HG02798 (cell line): ENCODE measurements around the gene AKAP7.
"Not testable (repeated sequence)": the region's sequence is repeated elsewhere in the genome, so short reads cannot be mapped to it uniquely, and the experiment has no call there.

Source experiments
- ATAC-seq: cut with Tn5 transposase; IDR thresholded peaks from one replicate; pipeline ENCODE4 v1.9.1; 2021; ENCODE audit warnings: mild to moderate bottlenecking; ENCODE audit not compliant: unreplicated experiment, poor library complexity

The AKAP7 gene

DNA sequence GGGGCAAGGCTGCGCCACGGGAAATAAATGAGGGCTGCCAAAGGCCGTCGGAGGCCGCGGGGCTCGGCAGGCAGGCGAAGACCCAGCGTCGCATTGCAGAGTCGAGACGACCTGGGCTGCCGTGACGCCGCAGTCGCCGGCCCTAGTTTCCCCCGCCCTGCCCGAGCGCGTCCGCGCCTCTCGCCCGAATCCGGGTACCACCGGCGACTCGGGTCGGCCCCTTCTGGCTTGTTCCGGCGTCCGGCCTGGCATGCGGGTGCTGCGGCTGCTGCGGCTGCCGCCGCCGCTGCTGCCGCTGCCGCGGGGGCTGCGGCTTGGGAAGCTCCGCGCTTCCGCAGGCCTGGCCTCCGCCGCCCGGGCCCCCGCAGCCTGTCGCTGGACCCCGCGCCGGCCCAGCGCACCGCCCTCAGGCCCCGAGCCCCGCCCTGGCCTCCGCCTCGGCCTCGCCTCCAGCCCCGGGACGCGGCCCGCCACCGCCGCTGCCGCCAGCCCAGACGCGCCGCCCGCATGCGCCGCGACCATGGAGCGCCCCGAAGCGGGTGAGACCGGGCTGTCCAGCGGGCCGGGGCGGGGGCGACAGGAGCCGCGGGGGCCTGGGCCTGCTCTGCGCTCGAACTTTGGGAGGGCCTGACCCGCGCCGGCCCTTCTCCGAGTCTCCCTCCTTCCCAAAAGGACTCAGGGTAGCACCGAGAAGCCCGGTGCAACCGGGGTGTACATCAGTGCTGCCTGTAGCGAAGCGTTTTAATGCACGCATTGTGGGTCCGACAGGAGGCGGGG lies at the start of gene AKAP7:
AKAP7 (plus strand) TSS at position 224 of the 777 bp plus-strand sequence; CDS start at position 521, 297 bp downstream.
- peak; percentile 91 for ATAC-seq

DNA sequence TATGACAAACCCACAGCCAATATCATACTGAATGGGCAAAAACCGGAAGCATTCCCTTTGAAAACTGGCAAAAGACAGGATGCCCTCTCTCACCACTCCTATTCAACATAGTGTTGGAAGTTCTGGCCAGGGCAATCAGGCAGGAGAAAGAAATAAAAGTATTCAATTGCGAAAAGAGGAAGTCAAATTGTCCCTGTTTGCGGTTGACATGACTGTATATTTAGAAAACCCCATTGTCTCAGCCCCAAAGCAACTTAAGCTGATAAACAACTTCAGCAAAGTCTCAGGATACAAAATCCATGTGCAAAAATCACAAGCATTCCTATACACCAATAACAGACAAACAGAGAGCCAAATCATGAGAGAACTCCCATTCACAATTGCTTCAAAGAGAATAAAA lies 44.9 kb upstream of the AKAP7 start:
- not testable (repeated sequence) for ATAC-seq

DNA sequence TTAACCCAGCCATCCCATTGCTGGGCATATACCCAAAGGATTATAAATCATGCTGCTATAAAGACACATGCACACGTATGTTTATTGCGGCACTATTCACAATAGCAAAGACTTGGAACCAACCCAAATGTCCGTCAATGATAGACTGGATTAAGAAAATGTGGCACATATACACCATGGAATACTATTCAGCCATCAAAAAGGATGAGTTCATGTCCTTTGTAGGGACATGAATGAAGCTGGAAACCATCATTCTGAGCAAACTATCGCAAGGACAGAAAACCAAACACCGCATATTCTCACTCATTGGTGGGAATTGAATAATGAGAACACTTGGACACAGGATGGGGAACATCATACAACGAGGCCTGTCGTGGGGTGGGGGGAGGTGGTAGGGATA lies 43.3 kb upstream of the AKAP7 start:
- ATAC-seq, result not testable (repeated sequence)

DNA sequence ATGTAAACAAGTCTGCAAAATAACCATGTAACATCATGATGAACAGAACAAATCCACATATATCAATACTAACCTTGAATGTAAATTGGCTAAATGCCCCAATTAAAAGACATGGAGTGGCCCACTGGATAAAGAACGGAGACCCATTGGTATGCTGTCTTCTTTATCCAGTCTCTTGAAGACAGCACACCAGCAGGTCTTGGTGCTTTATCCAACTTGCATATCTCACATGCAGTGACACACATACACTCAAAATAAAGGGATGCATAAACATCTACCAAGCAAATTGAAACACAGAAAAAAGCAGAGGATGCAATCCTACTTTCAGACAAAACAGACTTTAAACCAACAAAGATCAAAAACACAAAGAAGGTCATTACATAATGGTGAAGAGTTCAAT lies 41.9 kb upstream of the AKAP7 start:
- ATAC-seq, result no peak

DNA sequence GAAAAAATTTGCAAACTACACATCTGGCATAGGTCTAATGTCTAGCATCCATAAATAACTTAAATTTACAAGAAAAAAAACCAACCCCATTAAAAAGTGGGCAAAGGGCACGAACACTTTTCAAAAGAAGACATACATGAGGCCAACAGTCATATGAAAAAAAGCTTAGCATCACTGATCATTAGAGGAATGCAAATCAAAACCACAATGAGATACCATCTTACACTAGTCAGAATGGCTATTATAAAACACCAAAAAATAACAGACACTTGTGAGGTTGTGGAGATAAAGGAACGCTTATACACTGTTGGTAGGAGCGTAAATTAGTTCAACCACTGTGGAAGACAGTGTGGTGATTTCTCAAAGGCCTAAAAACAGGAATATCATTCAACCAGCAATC lies 38.5 kb upstream of the AKAP7 start:
- no peak for ATAC-seq

DNA sequence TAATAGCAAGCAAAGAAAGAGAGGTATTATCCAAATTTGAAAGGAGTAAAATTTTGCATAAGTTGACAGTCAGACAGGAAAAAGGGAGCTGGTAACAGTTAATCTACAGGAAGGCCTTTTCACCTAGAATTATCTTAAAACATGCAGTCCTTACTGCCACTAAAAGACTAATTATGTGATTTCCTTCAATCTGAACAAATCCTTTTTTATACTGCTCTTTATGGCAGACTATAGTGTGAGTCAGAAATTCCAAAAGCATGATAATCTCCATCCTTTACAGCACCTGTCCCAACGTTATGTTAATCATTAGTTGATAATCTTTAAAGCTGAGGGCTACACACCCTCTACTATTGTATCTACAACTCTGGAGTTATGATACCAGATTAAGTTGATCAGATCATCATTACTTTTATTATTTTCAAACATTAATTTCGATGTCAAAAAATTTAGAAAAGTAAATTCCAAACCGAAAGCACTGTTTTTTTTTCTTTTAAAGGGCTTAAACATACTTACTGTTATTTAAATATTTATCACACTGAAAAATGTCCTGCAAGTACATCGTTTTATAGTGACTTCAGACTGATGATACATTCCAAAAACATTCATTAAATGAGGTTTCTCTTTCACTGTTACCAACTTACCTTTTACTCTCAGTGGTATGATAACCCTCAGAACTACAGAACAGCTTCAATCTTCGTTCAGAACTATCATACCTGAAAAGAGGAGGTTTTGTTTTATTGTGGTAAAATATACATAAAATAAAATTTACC lies 33.2 kb upstream of the AKAP7 start:
- no peak for ATAC-seq

DNA sequence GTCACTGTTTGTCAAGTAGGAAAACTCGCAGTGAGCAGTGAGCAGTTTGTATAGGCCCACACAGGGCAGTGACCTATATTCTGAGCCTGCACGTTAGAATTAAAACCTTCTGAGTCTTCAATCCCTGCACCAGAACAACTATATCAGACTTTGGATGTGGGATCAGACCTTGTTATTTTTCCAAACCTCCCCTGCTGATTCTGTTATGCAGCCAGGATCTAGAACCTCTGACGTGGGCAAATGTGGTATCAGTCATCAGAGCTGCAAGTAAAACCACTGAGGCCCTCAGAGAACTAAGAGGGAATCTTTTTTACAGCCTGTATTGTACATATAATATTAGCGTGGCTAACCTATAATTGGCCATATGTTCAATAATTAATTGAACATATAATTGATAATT lies 32.0 kb upstream of the AKAP7 start:
- no peak for ATAC-seq

DNA sequence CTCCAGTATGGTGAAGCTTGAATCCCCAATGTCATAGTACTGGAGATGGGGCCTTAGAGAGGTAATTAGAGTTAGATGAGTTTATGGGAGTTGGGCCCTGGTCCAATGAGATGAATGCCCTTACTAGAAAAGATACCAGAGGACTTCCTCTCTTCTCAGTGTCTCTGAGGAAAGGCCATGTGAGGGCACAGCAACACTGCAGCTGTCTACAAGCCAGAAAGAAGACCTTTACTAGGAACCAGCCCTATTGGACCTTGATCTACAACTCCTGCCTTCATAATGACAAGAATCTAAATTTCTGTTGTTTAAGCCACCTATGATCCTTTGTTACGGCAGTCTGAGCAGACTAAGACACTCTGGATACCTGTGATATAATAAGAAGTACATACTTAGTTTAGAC lies 31.4 kb upstream of the AKAP7 start:
- ATAC-seq, result no peak

DNA sequence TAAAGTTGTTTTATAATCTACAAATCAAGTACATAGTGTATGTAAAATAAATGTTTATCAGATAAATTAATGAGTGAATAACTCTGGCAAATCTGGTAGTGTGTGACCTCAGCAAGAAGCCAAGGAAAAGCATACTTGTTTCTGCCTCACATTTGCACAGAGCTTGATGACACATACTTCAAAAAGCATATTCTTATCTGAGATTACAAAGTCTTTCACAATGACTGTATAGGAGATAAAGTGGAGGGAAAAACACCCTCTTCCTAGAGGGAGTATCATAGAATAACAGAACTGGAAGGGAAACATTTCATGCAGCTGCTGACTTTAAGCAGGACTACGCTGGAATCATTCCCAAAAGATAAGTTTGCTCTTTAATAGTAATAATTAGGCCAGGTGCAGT lies 28.1 kb upstream of the AKAP7 start:
- no peak for ATAC-seq

DNA sequence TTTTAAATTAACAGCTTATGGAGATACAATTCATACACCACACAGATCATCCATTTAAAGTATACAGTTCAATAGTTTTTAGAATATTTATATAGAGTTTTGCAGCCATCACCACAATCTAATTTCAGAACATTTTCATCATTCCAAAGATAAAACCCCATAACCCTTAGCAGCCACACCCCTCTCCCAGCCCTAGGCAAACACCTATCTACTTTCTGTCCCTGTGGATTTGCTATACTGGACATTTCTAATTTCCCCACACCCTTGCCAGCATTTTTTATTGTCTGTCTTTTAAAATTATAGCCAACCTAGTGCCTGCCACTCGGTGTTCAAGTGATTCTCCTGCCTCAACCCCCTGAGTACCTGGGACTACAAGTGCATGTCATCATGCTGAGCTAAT lies 23.0 kb upstream of the AKAP7 start:
- no peak for ATAC-seq

DNA sequence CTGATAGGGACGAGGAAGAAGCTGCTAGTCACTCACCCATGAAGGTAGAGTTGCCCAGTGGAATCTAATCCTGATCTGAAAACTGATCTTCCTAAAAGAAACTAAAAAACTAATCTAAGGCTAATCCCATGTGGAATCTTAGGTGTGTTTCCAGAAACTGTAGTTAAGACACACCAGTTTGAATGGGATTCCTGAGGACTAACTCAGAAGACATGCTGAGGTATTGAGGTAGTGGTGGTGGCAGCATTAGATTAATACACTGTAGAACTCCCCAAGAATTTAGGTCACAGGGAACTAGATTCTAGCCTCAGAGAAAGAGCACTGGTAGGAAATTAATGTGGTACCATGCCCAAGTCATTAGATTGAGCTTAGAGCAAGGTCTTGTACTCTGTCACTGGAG lies 19.6 kb upstream of the AKAP7 start:
- ATAC-seq, result no peak

DNA sequence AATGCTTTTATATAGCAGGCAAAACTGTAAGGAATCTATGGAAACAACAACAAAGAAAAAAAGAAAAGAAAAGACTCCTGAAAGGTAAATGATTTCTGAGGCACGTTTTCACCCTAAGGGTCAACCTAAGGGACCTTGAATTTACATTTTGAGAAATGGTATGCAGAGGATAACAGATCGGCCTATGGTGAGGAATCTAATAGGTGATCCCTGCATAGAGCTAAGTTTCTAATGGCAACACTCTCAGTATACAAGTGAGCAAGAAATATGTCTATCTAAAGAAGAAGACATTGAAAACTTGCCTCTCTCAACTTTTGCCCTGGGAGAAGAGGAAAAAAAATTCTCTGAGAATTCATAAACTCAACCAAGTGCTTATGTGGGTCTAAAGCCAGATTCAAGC lies 18.9 kb upstream of the AKAP7 start:
- no peak for ATAC-seq

DNA sequence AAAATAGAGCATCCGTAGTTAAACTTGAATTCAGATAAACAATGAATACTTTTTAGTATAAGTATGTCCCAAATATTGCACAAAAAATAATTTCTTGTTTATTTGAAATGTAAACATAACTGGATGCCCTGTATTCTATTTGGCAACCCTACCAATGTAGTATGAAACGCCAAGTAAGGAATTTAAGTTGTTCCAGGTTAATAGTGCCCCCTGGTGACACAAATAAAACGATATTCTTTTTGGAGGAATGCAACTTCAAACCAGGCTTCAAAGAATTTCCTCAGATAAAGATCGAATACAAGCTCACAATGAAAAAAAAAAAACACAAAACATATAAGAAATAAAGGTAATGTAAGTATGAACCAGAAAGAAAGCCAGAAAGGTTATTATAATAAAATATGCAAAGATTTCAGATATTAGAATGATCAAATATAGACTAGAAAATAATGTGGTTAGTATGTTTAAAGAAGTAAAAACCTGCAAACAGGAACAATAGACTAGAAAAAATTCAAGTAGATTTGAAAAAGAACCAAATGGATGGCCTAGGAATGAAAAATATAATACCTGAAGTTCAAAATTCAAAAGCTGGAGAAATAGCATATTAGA lies 18.4 kb upstream of the AKAP7 start:
- peak; percentile 45 for ATAC-seq

DNA sequence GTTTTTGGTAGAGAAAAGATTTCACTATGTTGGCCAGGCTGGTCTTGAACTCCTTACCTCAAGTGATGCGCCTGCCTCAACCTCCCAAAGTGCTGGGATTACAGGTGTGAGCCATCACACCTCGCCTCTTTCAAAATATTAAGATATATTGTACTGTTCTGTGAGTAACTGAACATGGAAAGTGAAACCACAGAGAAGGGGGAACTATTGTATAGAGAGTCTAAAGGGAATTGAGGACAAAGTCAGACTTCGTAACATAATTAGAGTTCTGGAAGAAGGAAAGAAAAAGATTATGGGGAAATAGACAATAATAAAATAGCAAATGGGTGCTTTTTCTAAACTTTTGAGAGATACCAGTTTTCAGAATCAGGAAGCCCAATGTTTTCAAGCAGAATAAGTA lies 17.4 kb upstream of the AKAP7 start:
- no peak for ATAC-seq

DNA sequence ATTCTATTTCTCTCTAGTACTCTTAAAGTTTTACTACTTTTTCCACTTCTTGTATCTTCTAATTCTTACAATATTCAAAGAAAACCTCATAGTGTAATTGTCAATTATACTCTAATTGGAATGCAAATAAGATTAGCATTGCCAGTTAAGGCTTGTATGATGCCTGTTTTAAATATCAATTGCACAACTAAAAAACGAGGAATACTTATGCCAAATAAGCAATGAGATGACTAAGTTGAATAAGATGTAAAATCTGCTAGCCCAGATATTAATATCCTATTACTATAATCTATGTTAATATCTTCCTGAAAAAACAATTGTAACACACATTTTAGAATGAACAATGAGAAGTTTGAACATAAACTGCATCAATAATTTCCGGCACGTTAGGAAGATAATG lies 13.3 kb upstream of the AKAP7 start:
- ATAC-seq, result no peak

DNA sequence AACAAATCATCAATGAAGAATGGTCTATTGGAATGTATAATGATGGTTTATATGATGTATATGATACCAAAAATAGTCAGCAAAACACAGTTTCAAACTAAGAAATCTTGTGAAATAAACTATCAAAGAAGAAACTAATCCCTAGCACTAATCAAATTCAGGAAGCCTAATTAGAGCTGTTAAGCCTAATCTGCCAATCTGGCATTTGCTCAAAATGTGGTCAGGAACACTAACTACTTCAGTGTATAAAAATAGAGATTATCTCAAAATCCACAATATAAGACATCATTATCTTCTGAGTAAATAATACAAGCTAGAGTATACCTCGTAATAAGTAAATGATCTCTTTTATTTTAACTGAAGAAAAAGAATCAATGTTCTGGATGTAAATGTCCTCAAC lies 12.8 kb upstream of the AKAP7 start:
- no peak for ATAC-seq

DNA sequence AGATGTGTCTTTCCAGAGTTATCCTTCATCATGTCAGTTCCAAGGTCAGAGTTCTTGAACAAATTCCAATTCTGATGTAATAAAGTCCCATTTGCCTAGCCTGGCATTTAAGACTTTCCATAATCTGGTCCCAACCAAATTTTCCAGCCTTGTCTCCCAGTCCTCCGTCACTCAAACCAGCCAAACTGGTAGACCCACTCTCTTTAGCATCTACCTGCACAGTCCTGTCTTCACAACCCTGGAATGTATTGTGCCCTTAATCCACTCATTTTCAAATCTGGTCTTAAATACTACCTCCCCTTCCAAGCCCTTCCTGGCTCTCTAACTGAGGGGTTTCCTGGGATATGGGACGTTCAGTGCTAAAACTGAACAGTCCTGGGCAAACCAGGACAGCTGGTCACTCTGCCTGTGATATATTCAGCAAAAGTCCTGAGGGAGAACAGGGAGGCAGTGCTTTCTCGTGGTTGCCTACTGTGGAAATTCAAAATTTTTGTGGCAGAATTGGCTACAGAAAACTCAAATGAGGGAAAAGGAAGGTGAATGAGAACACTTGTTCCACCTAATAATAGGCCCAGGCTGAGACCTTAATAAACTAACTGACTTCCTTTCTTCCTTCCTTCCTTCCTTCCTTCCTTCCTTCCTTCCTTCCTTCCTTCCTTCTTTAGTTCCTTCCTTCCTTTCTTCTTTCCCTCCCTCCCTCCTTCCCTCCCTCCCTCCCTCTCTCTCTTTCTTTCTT lies 10.8 kb upstream of the AKAP7 start:
- no peak for ATAC-seq

DNA sequence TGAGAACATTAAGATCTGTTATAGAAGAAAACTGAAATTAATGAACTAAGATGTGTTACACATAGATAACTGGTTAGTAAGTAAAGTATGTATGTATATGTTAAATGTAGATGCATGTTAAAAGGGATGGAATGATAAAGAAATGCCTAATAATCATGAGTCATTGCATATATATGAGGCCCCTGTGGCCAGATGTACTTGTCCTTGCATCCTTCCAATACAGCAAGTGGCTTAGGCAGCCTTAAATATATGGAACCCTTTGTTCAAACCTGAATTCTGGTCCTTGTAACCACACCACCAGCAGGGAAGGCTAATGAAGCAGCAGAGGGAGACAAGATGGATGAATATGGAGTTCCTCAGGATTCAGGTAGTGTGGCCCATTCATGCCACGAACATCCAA lies 9.8 kb upstream of the AKAP7 start:
- ATAC-seq, result no peak

DNA sequence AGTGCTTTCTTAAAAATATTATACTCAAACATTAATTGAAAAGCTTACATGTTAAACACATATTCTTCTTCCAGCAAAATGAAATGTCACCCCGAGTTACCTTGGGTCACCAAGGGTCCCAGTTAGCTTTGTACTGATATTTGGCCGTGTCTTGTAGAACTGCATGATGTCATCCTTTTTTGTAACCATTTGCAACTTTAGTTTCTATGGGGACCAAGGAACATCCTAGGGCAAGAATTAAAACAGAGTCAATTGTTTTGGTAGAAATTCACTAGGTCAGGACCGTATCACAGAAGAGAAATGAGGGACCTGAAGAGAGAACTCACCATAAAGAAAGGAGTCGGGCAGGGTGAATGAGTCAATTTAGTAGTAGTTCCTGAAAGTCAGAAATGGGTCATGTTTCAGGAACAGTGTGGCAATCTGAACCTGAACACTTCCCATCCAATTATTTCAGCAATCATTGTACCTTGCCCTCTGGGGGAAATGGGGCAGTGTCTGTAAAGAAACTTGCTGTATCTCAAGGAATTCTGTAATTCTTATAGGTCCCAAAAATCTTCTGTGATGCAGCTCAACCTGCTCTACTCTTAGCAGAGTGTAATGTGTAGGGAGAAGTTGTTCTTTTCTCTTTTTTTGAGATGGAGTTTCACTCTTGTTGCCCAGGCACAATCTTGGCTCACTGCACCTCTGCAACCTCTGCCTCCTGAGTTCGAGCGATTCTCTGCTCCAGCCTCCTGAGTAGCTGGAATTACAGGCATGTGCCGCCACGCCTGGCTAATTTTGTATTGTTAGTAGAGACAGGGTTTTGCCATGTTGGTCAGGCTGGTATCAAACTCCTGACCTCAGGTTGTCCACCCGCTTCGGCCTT lies 5.3 kb upstream of the AKAP7 start:
- ATAC-seq, result no peak

DNA sequence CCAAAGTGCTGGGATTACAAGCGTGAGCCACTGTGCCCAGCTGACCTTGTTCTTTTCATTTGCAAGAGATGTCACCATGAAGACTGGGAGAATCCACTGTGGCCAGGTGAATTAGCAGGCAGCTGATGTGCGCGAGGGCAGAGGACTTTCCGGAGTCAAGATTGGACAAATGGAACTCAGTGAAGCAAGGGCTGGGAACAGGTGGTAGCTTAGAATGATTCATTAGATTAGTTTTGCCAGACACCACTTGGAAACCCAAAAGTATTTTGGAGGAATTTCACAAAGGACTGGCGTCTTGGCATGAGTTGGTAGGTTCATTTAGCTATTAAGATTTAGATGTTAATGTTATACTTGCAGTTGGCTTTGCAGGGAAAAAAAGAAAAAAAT lies 4.7 kb upstream of the AKAP7 start:
- ATAC-seq, result no peak
